ENCODE measurements around the gene CERS5. TPM values are rescaled to one million over a fixed set of nuclear protein-coding genes. Genes with fewer than 3 reads are reported as not detected.

Gene CERS5
- total and polyA plus RNA-seq, 10 of the 15 experiments (the other 5 are each of a cell fraction or from before 2014, with no cell fraction given) = 6.8 to 50.1 (median 31.8) TPM

DNA sequence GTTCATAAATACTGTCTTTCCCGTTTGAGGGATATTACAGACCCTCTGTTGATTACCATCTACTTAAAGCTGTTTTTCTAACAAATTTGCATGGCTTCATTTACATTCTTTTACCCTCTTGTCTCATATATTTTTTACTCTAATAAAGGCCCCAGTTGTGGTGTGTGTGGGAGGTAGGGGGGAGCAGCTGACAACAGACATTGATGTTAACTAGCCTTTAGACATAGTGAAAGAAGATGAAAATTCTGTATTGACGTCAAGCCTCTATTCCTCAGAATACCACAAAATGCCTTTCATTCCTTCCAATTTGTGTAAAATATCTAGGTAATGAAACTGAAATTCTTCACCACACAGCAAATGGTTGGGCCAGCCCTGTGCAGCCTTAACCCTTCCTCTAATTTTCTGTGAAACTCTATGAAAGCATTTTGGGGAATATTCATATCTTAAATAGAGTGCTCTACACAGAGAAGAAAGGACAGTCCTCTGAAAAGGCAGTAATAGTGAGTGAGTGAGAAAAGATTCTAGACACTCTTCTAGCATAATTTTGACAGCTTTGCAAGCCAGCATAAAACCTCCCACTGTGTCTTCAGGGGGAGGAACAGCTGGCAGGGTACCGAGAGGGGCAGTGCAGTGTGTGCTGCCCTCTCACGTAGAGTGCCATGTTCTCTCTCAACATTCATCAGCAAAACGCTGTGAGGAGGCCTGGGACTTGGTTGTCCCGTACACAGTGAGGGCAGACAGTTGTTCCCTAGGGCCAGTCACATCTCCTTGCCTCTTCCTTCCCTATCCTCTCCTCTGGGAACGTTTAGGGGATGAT, 20.1 kb upstream of the CERS5 start (continued):
- TF ChIP-seq, protein P1, sequence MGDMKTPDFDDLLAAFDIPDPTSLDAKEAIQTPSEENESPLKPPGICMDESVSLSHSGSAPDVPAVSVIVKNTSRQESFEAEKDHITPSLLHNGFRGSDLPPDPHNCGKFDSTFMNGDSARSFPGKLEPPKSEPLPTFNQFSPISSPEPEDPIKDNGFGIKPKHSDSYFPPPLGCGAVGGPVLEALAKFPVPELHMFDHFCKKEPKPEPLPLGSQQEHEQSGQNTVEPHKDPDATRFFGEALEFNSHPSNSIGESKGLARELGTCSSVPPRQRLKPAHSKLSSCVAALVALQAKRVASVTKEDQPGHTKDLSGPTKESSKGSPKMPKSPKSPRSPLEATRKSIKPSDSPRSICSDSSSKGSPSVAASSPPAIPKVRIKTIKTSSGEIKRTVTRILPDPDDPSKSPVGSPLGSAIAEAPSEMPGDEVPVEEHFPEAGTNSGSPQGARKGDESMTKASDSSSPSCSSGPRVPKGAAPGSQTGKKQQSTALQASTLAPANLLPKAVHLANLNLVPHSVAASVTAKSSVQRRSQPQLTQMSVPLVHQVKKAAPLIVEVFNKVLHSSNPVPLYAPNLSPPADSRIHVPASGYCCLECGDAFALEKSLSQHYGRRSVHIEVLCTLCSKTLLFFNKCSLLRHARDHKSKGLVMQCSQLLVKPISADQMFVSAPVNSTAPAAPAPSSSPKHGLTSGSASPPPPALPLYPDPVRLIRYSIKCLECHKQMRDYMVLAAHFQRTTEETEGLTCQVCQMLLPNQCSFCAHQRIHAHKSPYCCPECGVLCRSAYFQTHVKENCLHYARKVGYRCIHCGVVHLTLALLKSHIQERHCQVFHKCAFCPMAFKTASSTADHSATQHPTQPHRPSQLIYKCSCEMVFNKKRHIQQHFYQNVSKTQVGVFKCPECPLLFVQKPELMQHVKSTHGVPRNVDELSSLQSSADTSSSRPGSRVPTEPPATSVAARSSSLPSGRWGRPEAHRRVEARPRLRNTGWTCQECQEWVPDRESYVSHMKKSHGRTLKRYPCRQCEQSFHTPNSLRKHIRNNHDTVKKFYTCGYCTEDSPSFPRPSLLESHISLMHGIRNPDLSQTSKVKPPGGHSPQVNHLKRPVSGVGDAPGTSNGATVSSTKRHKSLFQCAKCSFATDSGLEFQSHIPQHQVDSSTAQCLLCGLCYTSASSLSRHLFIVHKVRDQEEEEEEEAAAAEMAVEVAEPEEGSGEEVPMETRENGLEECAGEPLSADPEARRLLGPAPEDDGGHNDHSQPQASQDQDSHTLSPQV (IDR thresholded peaks at IDR 0.05) = peak; percentile 19; the same call in 1 of the 2 replicates
- TF ChIP-seq CHD2 (IDR thresholded peaks at IDR 0.05; ENCODE audit: borderline replicate concordance, low read depth, low read length) (peak; percentile 59; the same call in 1 of the 2 replicates), ZNF384 (IDR thresholded peaks at IDR 0.05; ENCODE audit: borderline replicate concordance, low read depth, low read length) (peak; percentile 23; the same call in 1 of the 2 replicates), HDGF (IDR thresholded peaks at IDR 0.05) (peak; percentile 53; the same call in 1 of the 2 replicates), BHLHE40 (IDR thresholded peaks at IDR 0.05; ENCODE audit: borderline replicate concordance in 1 of 2, low read depth in 2 of 2, low read length in 1 of 2) (peak; percentile 27 to 44; a peak in 1 of 4 replicates), HSF1 (IDR thresholded peaks at IDR 0.05; ENCODE audit: low read depth, low read length) (no peak), RAD21 (IDR thresholded peaks at IDR 0.05; ENCODE audit: insufficient read depth, low read depth, low read length) (0 out of 2 replicates have a peak, but pooled peaks have one; percentile 6), MEF2B (IDR thresholded peaks at IDR 0.05; ENCODE audit: partially characterized antibody, poor library complexity, severe bottlenecking) (peak; percentile 29), RAD51 (IDR thresholded peaks at IDR 0.05) (0 out of 2 replicates have a peak, but pooled peaks have one; percentile 25), BCL11A (IDR thresholded peaks at IDR 0.05; ENCODE audit: low read depth, low read length) (peak; percentile 86), SMARCA5 (IDR thresholded peaks at IDR 0.05) (no peak), GATAD2B (conservative IDR thresholded peaks at IDR 0.05; ENCODE audit: low read depth) (0 out of 2 replicates have a peak, but pooled peaks have one; percentile 35), SKIL (IDR thresholded peaks at IDR 0.05; ENCODE audit: low read depth, poor library complexity, severe bottlenecking) (peak; percentile 74), FOXM1 (IDR thresholded peaks at IDR 0.05; ENCODE audit: low read depth, low read length) (peak; percentile 55; the same call in 1 of the 2 replicates), MXI1 (IDR thresholded peaks at IDR 0.05; ENCODE audit: low read depth, low read length) (0 out of 2 replicates have a peak, but pooled peaks have one; percentile 15), JUNB (IDR thresholded peaks at IDR 0.05) (peak; percentile 65), POU2F2 (IDR thresholded peaks at IDR 0.05; ENCODE audit: borderline replicate concordance, low read depth, low read length) (0 out of 3 replicates have a peak, but pooled peaks have one; percentile 20), ATF2 (IDR thresholded peaks at IDR 0.05; ENCODE audit: low read length) (peak; percentile 80), PAX8 (IDR thresholded peaks at IDR 0.05) (no peak), IKZF1 (conservative IDR thresholded peaks at IDR 0.05) (peak; percentile 82)
